ENCODE data around the gene PRKCA.

PRKCA gene

GRCh38 chr17:66466106-66466820 lies 163.8 kb downstream of the PRKCA start:
- TF ChIP-seq POLR2A (IDR thresholded peaks at IDR 0.05; ENCODE audit: low read depth, low read length) (no peak), POLR2AphosphoS5 (IDR thresholded peaks at IDR 0.05; ENCODE audit: low read depth, low read length) (no peak), TAF1 (IDR thresholded peaks at IDR 0.05; ENCODE audit: borderline replicate concordance, low read depth, low read length) (no peak)
- FAIRE-seq (no peak), DNase-seq (ENCODE audit: insufficient read length) (no peak)

GRCh38 chr17:66466840-66467367 lies 164.5 kb downstream of the PRKCA start:
- DNase-seq (ENCODE audit: insufficient read length) (no peak), FAIRE-seq (no peak)
- TF ChIP-seq POLR2AphosphoS5 (IDR thresholded peaks at IDR 0.05; ENCODE audit: low read depth, low read length), result no peak
- TF ChIP-seq TAF1 (IDR thresholded peaks at IDR 0.05; ENCODE audit: borderline replicate concordance, low read depth, low read length), result no peak
- no peak for TF ChIP-seq POLR2A (IDR thresholded peaks at IDR 0.05; ENCODE audit: low read depth, low read length)

GRCh38 chr17:66467766-66468165 lies 165.4 kb downstream of the PRKCA start:
- DNase-seq (ENCODE audit: insufficient read length) (no peak), FAIRE-seq (no peak)
- no peak for TF ChIP-seq POLR2A (IDR thresholded peaks at IDR 0.05; ENCODE audit: low read depth, low read length)
- TF ChIP-seq TAF1 (IDR thresholded peaks at IDR 0.05; ENCODE audit: borderline replicate concordance, low read depth, low read length), result no peak
- TF ChIP-seq POLR2AphosphoS5 (IDR thresholded peaks at IDR 0.05; ENCODE audit: low read depth, low read length), result no peak

- no peak for FAIRE-seq
These were observed 166.1 kb downstream of the PRKCA start for GRCh38 chr17:66468241-66469087.

GRCh38 chr17:66469088-66469442 lies 166.7 kb downstream of the PRKCA start:
- TF ChIP-seq POLR2A (IDR thresholded peaks at IDR 0.05; ENCODE audit: low read depth, low read length) (no peak), POLR2AphosphoS5 (IDR thresholded peaks at IDR 0.05; ENCODE audit: low read depth, low read length) (no peak), TAF1 (IDR thresholded peaks at IDR 0.05; ENCODE audit: borderline replicate concordance, low read depth, low read length) (no peak)
- FAIRE-seq (no peak), DNase-seq (ENCODE audit: insufficient read length) (no peak)

More at GRCh38 chr17:66468241-66469087, 166.1 kb downstream of the PRKCA start:
- no peak for DNase-seq (ENCODE audit: insufficient read length)
- TF ChIP-seq POLR2AphosphoS5 (IDR thresholded peaks at IDR 0.05; ENCODE audit: low read depth, low read length) (no peak), TAF1 (IDR thresholded peaks at IDR 0.05; ENCODE audit: borderline replicate concordance, low read depth, low read length) (no peak), POLR2A (IDR thresholded peaks at IDR 0.05; ENCODE audit: low read depth, low read length) (no peak)

- no peak for DNase-seq (ENCODE audit: insufficient read length)
- FAIRE-seq, result no peak
- no peak for TF ChIP-seq POLR2AphosphoS5 (IDR thresholded peaks at IDR 0.05; ENCODE audit: low read depth, low read length)
- TF ChIP-seq TAF1 (IDR thresholded peaks at IDR 0.05; ENCODE audit: borderline replicate concordance, low read depth, low read length), result no peak
- no peak for TF ChIP-seq POLR2A (IDR thresholded peaks at IDR 0.05; ENCODE audit: low read depth, low read length)
These were observed 167.0 kb downstream of the PRKCA start for GRCh38 chr17:66469461-66469860.

GRCh38 chr17:66469890-66470289 lies 167.5 kb downstream of the PRKCA start:
- FAIRE-seq, result no peak
- TF ChIP-seq POLR2A (IDR thresholded peaks at IDR 0.05; ENCODE audit: low read depth, low read length), result no peak
- TF ChIP-seq POLR2AphosphoS5 (IDR thresholded peaks at IDR 0.05; ENCODE audit: low read depth, low read length), result no peak
- TF ChIP-seq TAF1 (IDR thresholded peaks at IDR 0.05; ENCODE audit: borderline replicate concordance, low read depth, low read length), result no peak
- no peak for DNase-seq (ENCODE audit: insufficient read length)

- FAIRE-seq (no peak), DNase-seq (ENCODE audit: insufficient read length) (no peak)
- TF ChIP-seq TAF1 (IDR thresholded peaks at IDR 0.05; ENCODE audit: borderline replicate concordance, low read depth, low read length) (no peak), POLR2A (IDR thresholded peaks at IDR 0.05; ENCODE audit: low read depth, low read length) (no peak), POLR2AphosphoS5 (IDR thresholded peaks at IDR 0.05; ENCODE audit: low read depth, low read length) (no peak)
These were observed 169.7 kb downstream of the PRKCA start for GRCh38 chr17:66472123-66472522.

GRCh38 chr17:66474258-66474657 lies 171.8 kb downstream of the PRKCA start:
- DNase-seq (ENCODE audit: insufficient read length), result no peak
- TF ChIP-seq POLR2AphosphoS5 (IDR thresholded peaks at IDR 0.05; ENCODE audit: low read depth, low read length), result no peak
- no peak for TF ChIP-seq POLR2A (IDR thresholded peaks at IDR 0.05; ENCODE audit: low read depth, low read length)
- TF ChIP-seq TAF1 (IDR thresholded peaks at IDR 0.05; ENCODE audit: borderline replicate concordance, low read depth, low read length), result no peak
- FAIRE-seq, result no peak

- no peak for DNase-seq (ENCODE audit: insufficient read length)
- FAIRE-seq, result no peak
These were observed 172.5 kb downstream of the PRKCA start for GRCh38 chr17:66474806-66475497.

GRCh38 chr17:66476014-66476413 lies 173.6 kb downstream of the PRKCA start:
- TF ChIP-seq TAF1 (IDR thresholded peaks at IDR 0.05; ENCODE audit: borderline replicate concordance, low read depth, low read length) (no peak), POLR2A (IDR thresholded peaks at IDR 0.05; ENCODE audit: low read depth, low read length) (no peak), POLR2AphosphoS5 (IDR thresholded peaks at IDR 0.05; ENCODE audit: low read depth, low read length) (no peak)
- FAIRE-seq (no peak), DNase-seq (ENCODE audit: insufficient read length) (no peak)

More at GRCh38 chr17:66474806-66475497, 172.5 kb downstream of the PRKCA start:
- TF ChIP-seq TAF1 (IDR thresholded peaks at IDR 0.05; ENCODE audit: borderline replicate concordance, low read depth, low read length) (no peak), POLR2AphosphoS5 (IDR thresholded peaks at IDR 0.05; ENCODE audit: low read depth, low read length) (no peak), POLR2A (IDR thresholded peaks at IDR 0.05; ENCODE audit: low read depth, low read length) (no peak)
